Panc1 (cell line): ENCODE measurements around the gene SLC13A3. TPM values are rescaled to one million over a fixed set of nuclear protein-coding genes. Genes with fewer than 3 reads are reported as not detected.

Experiments used
- ATAC-seq: fragments of 200-7000 bp; cut with Tn5 transposase; 2 replicates; pipeline ENCODE4 v1.9.1; 2020; ENCODE audit warnings: mild to moderate bottlenecking, moderate library complexity
- BruUV-seq: library from RNA; stranded (reverse); fragments of 400-500 nt; replicated peaks from 2 replicates; lab custom pipeline; 2021; lab: Mats Ljungman, UMichigan
- CTCF ChIA-PET: fragments of 300-600 bp; sonication (Branson Sonifier 250); formaldehyde crosslinking; loops from one replicate; lab custom pipeline; 2022; ENCODE audit warnings: antibody characterized with exemption; lab: Charles Lee
- POLR2A ChIA-PET: fragments of 300-600 bp; sonication (Branson Sonifier 250); formaldehyde crosslinking; loops from one replicate; lab custom pipeline; 2022; ENCODE audit warnings: antibody characterized with exemption; lab: Charles Lee
- DNase-seq: peaks from one replicate; pipeline ENCODE4 v3.0.0-alpha.2; 2010; ENCODE audit warnings: low read depth, low spot score
- H3K27ac ChIP-seq: 2 replicates; pipeline ENCODE4 v1.5.1; 2011; ENCODE audit warnings: mild to moderate bottlenecking, low read length, inconsistent platforms
- H3K27me3 ChIP-seq: fragments of 200-500 bp; sonication (Bioruptor generic); 2 replicates; pipeline ENCODE4 v1.6.0; 2014; ENCODE audit warnings: low read length, inconsistent platforms; ENCODE audit not compliant: control insufficient read depth, insufficient read depth
- H3K36me3 ChIP-seq: fragments of 200-500 bp; sonication (Bioruptor generic); 2 replicates; pipeline ENCODE4 v1.5.1; 2014; ENCODE audit warnings: inconsistent platforms, mild to moderate bottlenecking, low read length, moderate library complexity; ENCODE audit not compliant: control insufficient read depth, insufficient read depth
- H3K4me1 ChIP-seq: 2 replicates; pipeline ENCODE4 v1.5.1; 2011; ENCODE audit warnings: inconsistent platforms, mild to moderate bottlenecking, low read length, moderate library complexity; ENCODE audit not compliant: control insufficient read depth, insufficient read depth
- H3K4me3 ChIP-seq, 2 experiments: 2 replicates each; pipeline ENCODE4 v1.5.1; 2011 to 2012; ENCODE audit warnings: low read depth in 2 of 2, low read length in 2 of 2, mild to moderate bottlenecking in 2 of 2, inconsistent platforms in 1 of 2, moderate library complexity in 1 of 2
- H3K9me3 ChIP-seq: fragments of 200-500 bp; sonication (Bioruptor generic); 2 replicates; pipeline ENCODE4 v1.5.1; 2014; ENCODE audit warnings: low read depth, mild to moderate bottlenecking, inconsistent platforms, low read length, moderate library complexity; ENCODE audit not compliant: control insufficient read depth, insufficient read depth
- CTCF ChIP-seq: fragments of 450-650 bp; IDR thresholded peaks from 2 replicates; pipeline ENCODE4 v1.5.1; 2017; ENCODE audit warnings: mild to moderate bottlenecking
- POLR2AphosphoS5 ChIP-seq: IDR thresholded peaks from 2 replicates; pipeline ENCODE4 v1.6.1; 2012; ENCODE audit warnings: mild to moderate bottlenecking, low read depth, low read length, moderate library complexity
- REST ChIP-seq, 2 experiments: IDR thresholded peaks; 2 replicates each; pipeline ENCODE4 v1.6.1; 2011 to 2012; ENCODE audit warnings: low read depth in 2 of 2, control low read depth in 1 of 2, low read length in 1 of 2, mild to moderate bottlenecking in 1 of 2, moderate library complexity in 1 of 2; ENCODE audit not compliant: insufficient read depth in 1 of 2
- SIN3A ChIP-seq: IDR thresholded peaks from 2 replicates; pipeline ENCODE4 v1.6.1; 2012; ENCODE audit warnings: low read depth, mild to moderate bottlenecking, low read length, moderate library complexity, borderline replicate concordance; ENCODE audit not compliant: insufficient read depth
- TCF7L2 ChIP-seq: IDR thresholded peaks from 2 replicates; pipeline ENCODE4 v1.6.1; 2011; ENCODE audit warnings: mild to moderate bottlenecking, low read depth, low read length, inconsistent platforms
- in situ Hi-C: cut with HindIII; loops from 2 replicates; pipeline ENCODE4 v1.10.0; 2016; ENCODE audit warnings: low sequenced_read_pairs, low pct_unique_long_range_greater_than_20kb
- intact Hi-C: fragments of 100-400 bp; cut with micrococcal nuclease; formaldehyde crosslinking; loops from one replicate; pipeline ENCODE4 v1.10.0; 2022; ENCODE audit not compliant: unreplicated experiment
- total RNA-seq: library from RNA; stranded (reverse); gene quantifications from one replicate; pipeline ENCODE4 v1.2.1, GENCODE V29; 2021; ENCODE audit not compliant: unreplicated experiment

The SLC13A3 gene
- total RNA-seq, 1 experiment from 2014 or later = 0.31 TPM

DNA sequence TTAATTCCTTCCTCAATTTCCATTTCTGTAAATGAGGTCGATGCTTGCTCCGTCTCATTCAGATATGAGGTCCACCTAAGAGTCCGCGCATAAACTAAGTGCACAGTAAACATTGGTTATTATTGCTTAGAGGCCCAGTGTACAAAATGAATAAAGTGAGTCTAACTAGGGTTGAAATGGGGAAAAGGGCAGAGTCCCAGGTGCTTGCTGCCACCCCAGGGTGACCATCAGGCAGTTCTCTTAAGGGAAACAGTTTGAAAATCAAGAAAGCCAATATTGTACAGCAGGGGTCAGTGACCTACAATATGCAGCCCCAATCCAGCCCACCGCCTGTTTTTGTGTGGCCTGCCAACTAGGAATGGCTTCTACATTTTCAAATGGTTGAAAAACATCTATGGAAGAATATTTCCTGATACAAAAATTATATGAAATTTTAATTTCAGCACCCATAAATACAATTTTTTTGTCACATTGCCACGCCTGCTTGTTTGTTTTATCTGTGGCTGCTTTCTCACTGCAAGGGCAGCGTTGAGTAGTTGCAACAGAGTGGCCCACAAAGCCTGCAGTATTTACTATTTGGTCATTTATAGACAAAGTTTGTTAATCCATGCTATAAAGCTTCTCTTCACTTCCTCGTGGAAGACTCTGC is 43.3 kb downstream of the SLC13A3 start:
- Histone ChIP-seq H3K27ac (no peak overlapping the region), H3K4me1 (no peaks in the 10 kb centered on the region), H3K9me3 (no peaks in the 10 kb centered on the region), H3K36me3 (no peaks in the 10 kb centered on the region), H3K4me3 (no peak overlapping the region), H3K27me3 (peaks cover 5% of the 10 kb centered on the region)
- DNase-seq (no peak), ATAC-seq (no peak)
- intact Hi-C loops = no loop called here
- TF ChIP-seq SIN3A (no peak), REST (IDR thresholded peaks at IDR 0.05; ENCODE audit: insufficient read depth in 1 of 2, low read depth in 2 of 2, low read length in 1 of 2) (no peak)
- no TSS peak for BruUV-seq
- in situ Hi-C loops = no loop called here
- ChIA-PET CTCF (no interaction called here), POLR2A (no interaction called here)

- H3K9me3 ChIP-seq = no peaks in the 10 kb centered on the region
- TF ChIP-seq POLR2AphosphoS5 = no peak
- TF ChIP-seq CTCF = no peak
- TF ChIP-seq SIN3A = no peak
- no peak for TF ChIP-seq TCF7L2
- no peak for TF ChIP-seq REST (IDR thresholded peaks at IDR 0.05; ENCODE audit: insufficient read depth in 1 of 2, low read depth in 2 of 2, low read length in 1 of 2)
- intact Hi-C loops = no loop called here
- in situ Hi-C loops = no loop called here
- peaks cover 5% of the 10 kb centered on the region for H3K27me3 ChIP-seq
- H3K27ac ChIP-seq = no peak overlapping the region
- H3K4me1 ChIP-seq = no peaks in the 10 kb centered on the region
- DNase-seq (no peak), ATAC-seq (no peak)
- no TSS peak for BruUV-seq
- no peaks in the 10 kb centered on the region for H3K36me3 ChIP-seq
- ChIA-PET CTCF (interaction anchor here (0.7 kb wide), 1 partner anchor 46 kb away, joined by 3 read pairs; no protein-coding TSS in a partner anchor), POLR2A (no interaction called here)
- H3K4me3 ChIP-seq = no peak overlapping the region
Observed at GRCh38 chr20:46607191-46607848, 43.9 kb downstream of the SLC13A3 start.
